GM19455 (cell line): ENCODE results near the gene FAHD2A.
"Not testable (repeated sequence)": the region's sequence is repeated elsewhere in the genome, so short reads cannot be mapped to it uniquely, and the experiment has no call there.

Source experiments
- ATAC-seq: cut with Tn5 transposase; IDR thresholded peaks from one replicate; pipeline ENCODE4 v1.9.1; 2021; ENCODE audit not compliant: unreplicated experiment

The FAHD2A gene

GRCh38 chr2:95389245-95390119, 13.0 kb upstream of the FAHD2A start:
- ATAC-seq, result no peak

GRCh38 chr2:95390272-95390880, 12.1 kb upstream of the FAHD2A start:
- no peak for ATAC-seq

- no peak for ATAC-seq
Observed at GRCh38 chr2:95390881-95391321, 11.6 kb upstream of the FAHD2A start.

- no peak for ATAC-seq
Observed at GRCh38 chr2:95391641-95392310, 10.7 kb upstream of the FAHD2A start.

GRCh38 chr2:95392320-95392719, 10.2 kb upstream of the FAHD2A start:
- ATAC-seq, result no peak

GRCh38 chr2:95392730-95393455, 9.6 kb upstream of the FAHD2A start:
- ATAC-seq, result no peak

GRCh38 chr2:95393901-95394300, 8.6 kb upstream of the FAHD2A start:
- ATAC-seq, result no peak

GRCh38 chr2:95399061-95399460, 3.4 kb upstream of the FAHD2A start:
- no peak for ATAC-seq

- ATAC-seq, result no peak
Observed at GRCh38 chr2:95401480-95401879, 1.0 kb upstream of the FAHD2A start.

GRCh38 chr2:95402004-95402369, 521 bp upstream of the FAHD2A start:
- ATAC-seq, result peak; percentile 18

- ATAC-seq, result not testable (repeated sequence)
Observed at GRCh38 chr2:95403204-95403721, 755 bp downstream of the FAHD2A start.

- ATAC-seq, result not testable (repeated sequence)
Observed at GRCh38 chr2:95403824-95404223, 1.3 kb downstream of the FAHD2A start.

GRCh38 chr2:95404676-95405075, 2.2 kb downstream of the FAHD2A start:
- not testable (repeated sequence) for ATAC-seq

GRCh38 chr2:95411239-95411638, 8.7 kb downstream of the FAHD2A start:
- ATAC-seq, result not testable (repeated sequence)

- not testable (repeated sequence) for ATAC-seq
Observed at GRCh38 chr2:95414015-95414594, 11.6 kb downstream of the FAHD2A start.

- ATAC-seq, result not testable (repeated sequence)
Observed at GRCh38 chr2:95415138-95415537, 12.6 kb downstream of the FAHD2A start.

GRCh38 chr2:95415561-95415960, 13.1 kb downstream of the FAHD2A start:
- ATAC-seq, result not testable (repeated sequence)

GRCh38 chr2:95427196-95427867, 24.8 kb downstream of the FAHD2A start:
- not testable (repeated sequence) for ATAC-seq

GRCh38 chr2:95429748-95430467, 27.4 kb downstream of the FAHD2A start:
- ATAC-seq, result not testable (repeated sequence)
